ENCODE results near the gene RBMS1.

DNA sequence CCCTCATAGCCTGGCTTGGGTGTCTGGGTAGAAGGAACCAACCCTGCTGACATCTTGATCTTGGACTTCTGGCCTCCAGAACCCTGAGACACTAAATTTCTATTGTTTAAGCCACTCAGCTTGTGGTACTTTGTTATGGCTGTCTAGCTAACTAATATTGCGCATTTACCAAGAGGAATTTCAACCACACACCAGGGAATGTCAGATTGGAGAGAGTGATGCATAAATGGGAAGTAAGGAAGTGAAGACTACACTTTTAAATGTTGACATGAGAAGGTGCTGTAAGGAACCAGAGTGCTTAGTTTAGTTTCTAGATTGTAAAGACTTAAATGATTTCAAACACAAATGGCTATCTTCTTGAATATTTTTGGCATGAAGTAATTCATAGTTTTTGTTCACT is 194.6 kb downstream of the RBMS1 start:
- no peak for TF ChIP-seq CTCF (IDR thresholded peaks at IDR 0.05 in 4 of 5, conservative IDR thresholded peaks at IDR 0.05 in 1 of 5)
- no peak for TF ChIP-seq POLR2A (IDR thresholded peaks at IDR 0.05)
